Activated CD4-positive, alpha-beta T cell treated with anti-CD3 and anti-CD28 coated beads for 4 hours (primary cell): ENCODE measurements around the gene KCNT2.
"Not testable (repeated sequence)": the region's sequence is repeated elsewhere in the genome, so short reads cannot be mapped to it uniquely, and the experiment has no call there.

ENCODE experiments used
- DNase-seq, 2 donors: peaks; one replicate each; pipeline ENCODE4 v3.0.0-alpha.2; 2020

Gene KCNT2

DNA sequence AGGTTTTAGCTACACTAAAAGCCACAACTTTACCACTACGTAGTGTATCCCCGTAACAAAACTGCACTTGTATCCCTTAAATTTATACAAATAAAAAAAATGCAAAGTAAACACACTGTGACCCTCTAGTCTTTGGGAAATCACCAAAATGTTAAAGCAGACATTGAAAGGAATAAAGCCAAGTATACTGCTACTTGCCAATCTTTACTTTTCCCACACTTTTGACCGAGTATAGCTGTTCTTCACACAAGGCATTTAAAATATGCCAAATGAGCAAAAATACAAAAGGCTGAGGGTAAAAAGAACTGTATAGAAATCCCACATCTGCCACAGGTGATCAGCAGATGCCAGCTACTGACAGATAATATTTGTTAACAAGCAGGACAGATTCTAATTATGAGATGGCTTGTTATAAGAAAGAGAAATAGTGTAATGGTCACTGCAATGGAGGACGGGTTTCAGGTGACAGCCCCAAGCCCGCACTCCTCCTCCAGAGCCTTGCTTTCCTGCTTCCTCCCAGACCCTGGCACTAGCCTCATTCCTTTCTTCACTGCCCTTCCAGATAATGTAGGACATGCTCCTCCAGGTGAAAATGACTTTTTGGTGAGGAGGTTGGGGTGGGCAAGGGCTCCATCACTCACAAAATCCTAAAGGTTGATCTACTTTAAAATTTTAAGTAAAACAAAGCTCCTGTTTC lies 18.1 kb downstream of the KCNT2 start:
- no peak for DNase-seq

DNA sequence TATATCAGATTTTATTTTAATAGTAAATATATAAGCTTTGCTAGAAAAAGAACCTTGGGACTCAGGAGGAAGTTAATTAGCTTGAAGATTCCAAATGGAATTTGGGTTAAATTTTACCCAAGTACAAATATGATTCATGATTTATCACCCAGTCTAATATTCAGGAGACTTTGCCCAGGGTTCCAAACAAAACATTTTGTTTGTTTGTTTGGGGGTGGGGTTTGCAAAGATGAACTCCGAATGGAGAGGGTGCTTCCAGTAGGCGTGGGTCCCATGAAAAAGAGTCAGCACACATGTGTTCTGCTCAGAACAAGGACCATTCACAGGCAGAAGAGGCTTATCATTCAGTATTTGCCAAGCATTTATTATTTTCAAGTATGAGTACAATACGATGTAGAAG lies 23.5 kb downstream of the KCNT2 start:
- DNase-seq = no peak

DNA sequence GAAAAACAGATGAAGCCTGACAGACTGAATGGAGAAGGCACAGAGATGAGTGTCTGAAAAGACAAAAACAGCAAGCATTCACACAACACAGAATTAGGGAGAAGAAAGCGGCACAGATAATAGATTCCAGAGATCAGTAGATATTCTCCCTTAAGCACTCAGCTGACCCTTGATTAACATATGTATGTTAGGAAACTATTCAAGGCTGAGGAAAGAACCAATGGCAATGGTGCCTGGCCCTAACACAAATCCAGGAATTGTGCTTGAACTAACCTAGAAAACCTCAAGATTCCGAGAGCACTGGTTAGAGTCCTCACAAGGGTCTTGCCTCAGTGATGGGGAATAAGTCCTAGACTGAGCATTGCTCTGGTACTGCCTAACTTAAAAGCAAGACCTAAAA lies 30.9 kb downstream of the KCNT2 start:
- DNase-seq = no peak

DNA sequence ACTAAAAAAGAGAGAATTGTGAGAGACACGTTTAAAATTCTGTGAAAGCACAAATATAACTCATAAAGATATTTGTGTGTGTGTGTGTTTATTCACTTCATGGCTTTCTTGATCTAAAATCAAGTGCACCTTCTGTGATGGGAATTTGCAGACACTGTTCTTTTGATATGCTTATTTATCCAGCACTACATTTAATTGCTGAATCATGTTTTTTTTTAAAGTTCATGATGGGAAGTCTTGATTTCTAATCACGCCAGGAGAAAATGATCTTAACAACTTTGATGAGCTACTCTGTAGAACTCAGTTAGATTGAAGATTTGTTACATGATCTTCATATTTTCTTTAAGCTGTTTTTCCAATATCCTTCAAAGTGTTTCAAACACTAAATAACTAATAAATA lies 35.0 kb downstream of the KCNT2 start:
- no peak for DNase-seq

DNA sequence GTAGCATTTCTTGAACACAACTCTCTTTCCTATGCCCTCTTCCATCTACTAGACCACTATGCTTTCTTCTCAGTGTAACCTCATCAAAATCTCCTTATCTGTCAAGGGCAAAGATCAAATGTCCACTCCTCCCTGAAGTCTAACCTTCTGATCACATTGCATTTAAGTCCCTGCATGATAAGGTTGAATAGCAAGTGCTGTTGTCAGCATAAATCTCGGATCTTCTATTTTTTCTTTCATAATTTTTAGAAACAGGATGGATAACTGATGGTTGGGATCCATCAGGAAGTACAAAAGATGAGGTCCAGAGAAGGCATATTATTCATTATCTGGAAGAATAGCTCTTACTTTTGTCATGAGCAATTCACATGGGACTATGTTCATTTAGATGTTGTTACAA lies 41.0 kb downstream of the KCNT2 start:
- no peak for DNase-seq

DNA sequence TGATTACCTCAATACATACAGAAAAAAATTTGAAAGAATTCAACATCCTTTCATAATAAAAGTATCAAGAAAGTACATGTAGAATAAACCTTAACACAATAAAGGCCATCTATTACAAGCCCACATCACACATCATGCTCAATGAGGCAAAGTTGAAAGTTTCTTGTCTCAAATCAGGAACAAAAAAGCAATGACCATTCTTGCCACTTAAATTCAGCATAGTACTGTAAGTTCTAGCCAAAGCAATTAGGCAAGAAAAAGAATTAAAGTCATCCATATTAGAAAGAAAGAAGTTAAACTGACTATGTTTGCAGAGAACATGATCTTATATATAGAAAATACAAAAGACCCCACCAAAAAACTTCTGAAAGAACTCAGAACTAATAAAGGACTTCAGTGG lies 44.5 kb downstream of the KCNT2 start:
- DNase-seq = no peak

DNA sequence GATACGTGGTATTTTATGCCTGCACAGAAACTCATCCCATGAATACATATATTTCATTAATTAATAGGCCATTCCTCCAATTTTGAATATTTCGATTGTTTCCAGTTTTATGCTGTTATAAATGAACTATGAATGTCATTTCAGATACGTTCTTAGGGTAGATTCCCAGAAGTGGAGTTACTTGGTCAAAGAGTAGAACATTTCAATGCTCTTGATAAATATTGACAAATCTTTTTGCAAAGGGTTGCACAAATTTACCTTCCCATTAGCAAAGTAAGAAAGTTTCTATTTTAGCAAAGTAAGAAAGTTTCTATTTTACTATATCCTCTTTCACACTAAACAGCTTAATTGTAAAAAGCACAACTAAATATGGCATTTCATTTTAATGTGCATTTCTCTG lies 48.9 kb downstream of the KCNT2 start:
- no peak for DNase-seq

DNA sequence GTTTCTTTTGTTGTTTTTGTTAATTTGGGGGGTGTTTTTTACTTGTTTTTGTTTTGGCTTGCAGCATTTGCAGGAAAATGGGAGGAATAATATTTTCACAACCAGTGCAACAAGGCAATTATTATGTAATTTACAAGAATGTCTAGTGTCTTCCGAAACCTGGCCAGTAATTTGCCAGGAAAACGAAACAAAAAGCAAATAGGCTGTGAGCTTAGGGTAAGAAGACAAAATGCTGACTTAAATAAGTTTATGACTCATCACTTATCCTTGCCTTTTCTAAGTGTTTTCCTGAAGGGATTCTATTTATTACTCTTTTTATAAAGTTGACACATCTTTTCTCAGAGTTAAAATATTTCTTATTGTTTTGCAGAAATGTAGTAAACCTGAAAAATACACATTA lies 49.8 kb downstream of the KCNT2 start:
- DNase-seq = no peak

DNA sequence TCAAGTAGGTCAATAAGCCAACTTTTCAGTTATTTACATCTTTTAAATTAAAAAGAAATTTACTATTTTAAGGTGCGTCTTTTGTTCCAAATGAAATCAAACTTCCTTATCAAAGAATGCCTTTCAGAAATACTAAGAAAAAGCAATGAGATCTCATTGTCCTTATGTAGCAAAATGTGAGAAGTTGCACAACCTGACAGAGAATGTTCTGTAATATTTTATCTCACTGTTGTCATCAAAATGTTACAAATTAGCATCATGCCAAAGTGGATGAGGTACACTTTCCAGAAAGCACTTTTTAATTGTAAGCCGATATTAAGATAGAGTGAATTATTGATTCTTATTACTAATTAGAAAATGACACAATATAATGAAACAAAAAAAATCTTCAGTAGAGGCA lies 50.4 kb downstream of the KCNT2 start:
- DNase-seq = no peak

DNA sequence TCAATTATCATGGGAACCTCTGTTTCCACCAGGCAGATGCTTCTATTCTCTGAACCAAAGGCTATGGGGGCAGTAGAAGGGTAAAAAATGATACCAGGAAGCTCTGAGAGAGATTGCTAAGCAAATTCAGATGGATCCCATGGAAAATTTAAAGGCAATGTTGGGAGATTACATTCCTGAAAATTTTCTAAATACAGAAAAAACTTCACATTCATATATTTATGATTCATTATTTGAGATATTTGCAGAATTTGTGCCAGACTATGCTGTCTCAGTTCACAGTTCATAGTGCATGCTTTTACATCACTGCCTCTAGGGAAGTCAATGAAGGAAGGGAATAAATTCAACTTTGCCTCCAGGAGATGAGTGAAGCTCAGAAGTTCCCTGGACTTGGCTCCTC lies 57.5 kb downstream of the KCNT2 start:
- no peak for DNase-seq

DNA sequence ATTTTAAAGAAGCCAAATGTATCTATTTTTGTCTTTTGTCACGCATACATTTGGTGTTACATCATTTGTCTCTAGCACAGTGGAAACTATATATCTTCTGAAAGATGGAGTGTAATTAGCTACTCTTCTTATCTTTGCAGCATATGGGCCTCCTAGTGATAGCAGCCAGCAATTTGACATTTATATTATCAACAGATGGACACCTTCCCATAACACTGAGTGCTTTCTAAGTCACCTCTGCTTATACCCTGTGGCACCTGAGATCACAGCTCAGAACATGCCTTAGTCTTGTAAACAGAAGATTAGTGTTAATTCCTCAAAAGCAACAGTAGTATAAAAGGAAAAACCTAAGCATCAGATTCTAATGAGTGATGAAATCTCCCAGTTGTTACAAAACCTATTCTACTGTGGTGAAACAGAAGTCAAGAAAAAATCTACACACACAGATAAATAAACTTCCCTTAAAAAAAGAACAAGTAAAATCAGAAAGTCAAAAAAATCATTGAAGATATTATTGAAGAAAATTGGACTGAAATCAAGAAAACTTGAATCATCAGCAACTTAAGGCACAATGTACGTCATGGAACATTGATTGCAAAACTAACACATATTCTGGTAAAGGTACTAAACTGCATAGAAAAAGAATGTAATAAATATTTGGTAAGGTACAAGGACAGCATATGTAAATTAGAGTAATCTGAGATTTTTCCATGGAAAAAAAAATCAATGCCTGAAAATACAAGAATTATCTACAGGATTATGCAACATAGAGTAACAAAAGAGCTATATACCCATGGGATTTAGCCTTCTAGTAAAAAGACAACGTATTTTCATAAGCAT lies 61.7 kb downstream of the KCNT2 start:
- no peak for DNase-seq

DNA sequence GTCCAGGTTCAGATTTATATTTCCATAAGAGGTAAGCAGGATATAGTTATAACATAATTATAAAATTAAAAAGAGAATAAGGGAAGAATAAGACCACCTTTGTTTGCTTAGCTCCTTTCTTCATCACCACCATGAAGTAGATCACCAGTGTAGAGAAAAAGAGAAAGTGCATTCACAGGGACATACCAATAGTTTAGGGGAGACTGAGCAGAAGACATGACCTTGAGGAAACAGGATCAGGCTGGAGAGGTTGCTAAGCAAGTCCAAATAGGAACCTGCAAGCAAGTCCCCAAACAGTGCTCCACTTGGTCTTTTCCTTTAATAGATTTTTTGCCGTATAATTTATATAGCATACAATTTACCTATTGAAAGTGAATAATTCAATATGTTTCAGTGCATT lies 63.0 kb downstream of the KCNT2 start:
- no peak for DNase-seq

DNA sequence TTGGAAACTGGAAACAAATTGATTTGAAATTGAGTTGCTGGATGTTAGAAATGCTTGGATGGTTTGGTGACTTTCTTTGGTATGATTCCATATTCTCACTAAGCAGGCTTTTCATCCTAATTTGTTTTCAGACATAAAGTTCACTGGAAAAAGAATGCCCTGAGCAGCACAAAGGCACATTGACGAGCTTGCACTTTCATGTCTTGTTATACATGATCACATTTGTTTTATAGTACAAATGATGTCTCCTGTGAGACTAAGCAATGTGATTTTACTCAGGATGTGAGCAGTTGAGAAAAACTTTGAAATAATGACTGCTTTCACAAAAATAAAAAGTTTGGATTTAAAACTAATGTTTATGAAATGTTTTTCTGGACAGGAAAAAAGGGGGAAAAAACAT lies 63.6 kb downstream of the KCNT2 start:
- no peak for DNase-seq

DNA sequence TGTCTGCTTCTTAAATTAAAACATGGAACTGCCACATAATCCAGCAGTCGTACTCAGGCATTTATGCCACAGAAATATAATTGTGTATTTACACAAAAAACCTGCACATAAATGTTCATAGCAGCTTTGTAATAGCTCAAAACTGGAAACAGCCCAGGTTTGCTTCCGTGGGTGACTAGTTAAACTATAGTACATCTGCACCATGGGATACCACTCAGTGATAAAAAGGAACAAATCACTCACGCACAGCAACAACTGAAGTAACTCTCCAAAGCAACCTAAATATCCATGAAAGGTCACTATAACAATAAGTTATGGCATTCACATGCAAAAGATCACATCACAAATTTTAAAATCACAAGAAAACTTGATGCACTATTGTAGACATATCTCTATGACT lies 64.4 kb downstream of the KCNT2 start:
- no peak for DNase-seq

DNA sequence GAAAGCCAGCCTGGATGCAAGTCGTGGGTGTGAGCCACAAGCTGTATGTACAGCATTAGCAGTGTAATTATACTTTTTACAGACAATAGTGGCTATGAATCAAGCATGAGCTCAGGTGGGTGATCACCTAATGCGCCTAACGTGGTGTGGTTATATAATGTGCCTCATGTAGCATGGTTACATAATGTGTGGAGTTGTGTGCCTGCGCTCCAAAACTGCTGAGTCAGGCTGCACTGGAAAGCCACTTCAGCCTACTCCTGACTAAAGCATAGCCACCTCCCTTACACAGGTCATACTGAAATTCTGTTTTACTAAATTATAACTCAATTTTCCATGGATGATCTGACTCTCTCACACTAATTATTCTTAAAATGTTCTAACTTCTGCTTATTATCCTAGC lies 69.8 kb downstream of the KCNT2 start:
- DNase-seq = no peak

DNA sequence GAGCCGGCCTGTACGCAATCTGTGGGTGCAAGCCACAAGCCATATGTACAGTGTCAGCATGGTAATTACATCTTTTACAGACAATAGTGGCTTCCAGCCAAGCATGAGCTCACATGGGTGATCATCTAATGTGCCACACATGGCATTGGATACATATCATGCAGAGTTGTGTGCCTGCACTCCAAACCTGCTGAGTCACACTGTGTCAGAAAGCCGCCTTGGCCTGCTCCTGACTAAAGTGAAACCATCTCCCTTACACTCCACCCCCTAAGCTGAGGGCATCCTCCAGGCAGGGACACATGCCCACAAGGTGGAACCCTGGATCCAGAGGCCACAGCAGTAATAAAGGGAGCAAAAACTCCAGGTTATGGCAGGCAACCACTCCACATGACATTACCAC lies 72.5 kb downstream of the KCNT2 start:
- DNase-seq = no peak

DNA sequence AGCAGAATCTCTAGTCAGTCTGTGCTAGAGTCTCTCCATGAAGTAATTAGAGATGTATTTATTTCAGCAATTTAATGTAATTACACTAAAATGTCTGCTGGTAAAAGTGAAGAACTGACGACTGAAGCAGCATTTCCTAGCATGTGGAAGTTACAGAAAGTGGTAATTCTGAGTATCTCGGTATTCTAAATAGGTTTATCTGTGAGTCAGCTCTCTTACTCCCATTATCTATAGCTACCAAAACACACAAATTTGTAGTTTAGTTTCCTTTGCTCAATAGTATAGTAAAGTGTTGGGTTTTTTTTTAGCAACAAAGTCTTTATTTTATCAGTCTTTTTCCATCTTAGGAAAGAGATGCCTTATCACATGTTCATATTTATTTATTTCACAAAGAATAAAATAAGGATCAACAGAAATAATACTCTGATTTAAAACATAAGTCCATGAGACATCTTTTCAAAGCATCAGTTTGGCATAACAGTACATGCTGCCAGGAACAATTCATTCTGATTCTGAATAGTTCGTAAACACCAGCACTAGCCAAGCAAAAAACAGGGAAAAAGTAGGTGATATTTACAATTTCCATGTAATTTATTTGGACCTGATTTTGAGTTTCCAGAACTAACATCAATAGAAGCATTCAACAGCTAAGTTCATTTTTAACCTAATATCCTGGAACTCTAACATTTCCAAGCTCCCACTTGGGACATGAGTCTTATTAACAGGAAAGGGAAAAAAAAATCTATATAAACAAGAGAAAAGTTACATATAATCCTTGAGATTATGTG lies 76.3 kb downstream of the KCNT2 start:
- DNase-seq = no peak

DNA sequence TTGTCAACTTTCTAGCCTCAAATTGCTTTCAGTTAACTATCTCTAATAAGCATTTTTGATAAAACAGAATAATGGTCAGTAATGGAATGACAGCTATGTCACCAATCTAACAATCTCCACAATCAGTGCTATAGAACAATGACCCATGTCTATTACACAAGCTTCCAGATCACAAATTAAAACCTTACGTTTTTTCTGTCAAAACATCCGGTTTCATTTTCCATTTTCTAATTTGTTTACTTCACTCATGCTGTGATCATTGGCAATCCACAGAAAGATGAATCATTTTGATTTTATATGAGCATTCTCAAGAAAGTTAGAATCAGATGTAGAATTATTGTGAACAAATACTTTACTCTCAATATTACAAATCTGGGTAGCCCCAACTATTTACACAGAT lies 80.3 kb downstream of the KCNT2 start:
- no peak for DNase-seq

DNA sequence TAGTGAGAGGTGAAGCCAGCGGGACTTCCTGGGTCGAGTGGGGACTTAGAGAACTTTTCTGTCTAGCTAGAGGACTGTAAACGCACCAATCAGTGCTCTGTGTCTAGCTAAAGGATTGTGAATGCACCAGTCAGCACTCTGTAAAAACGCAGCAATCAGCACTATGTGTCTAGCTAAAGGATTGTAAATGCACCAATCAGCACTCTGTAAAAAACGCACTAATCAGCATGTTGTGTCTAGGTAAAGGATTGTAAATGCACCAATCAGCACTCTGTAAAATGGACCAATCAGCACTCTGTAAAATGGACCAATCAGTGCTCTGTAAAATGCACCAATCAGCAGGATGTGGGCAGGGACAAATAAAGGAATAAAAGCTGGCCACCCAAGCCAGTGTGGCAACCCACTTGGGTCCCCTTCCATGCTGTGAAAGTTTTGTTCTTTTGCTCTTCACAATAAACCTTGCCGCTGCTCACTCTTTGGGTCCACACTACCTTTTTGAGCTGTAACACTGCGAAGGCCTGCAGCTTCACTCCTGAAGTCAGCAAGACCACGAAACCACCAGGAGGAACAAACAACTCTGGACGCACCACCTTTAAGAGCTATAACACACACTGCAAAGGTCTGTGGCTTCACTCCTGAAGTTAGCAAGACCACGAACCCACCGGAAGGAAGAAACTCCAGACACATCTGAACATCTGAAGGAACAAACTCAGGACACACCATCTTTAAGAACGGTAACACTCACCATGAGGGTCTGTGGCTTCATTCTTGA lies 85.5 kb downstream of the KCNT2 start:
- not testable (repeated sequence) for DNase-seq

DNA sequence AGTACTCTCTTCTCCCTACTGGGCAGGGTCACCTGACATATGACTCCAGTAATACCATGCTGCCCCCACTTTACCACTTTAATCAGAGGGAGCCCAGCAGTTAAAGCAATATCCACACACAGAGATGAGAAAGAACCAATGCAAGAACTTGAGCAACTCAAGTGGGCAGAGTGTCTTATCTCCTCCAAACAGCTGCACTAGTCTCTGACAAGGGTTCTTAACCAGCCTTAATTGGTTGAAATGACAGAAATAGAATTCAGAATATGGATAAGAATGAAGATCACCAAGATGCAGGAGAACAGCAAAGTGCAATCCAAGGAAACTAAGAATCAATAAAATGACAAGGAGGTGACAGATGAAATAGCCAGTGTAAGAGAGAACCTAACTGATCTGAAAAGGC lies 91.0 kb downstream of the KCNT2 start:
- no peak for DNase-seq

DNA sequence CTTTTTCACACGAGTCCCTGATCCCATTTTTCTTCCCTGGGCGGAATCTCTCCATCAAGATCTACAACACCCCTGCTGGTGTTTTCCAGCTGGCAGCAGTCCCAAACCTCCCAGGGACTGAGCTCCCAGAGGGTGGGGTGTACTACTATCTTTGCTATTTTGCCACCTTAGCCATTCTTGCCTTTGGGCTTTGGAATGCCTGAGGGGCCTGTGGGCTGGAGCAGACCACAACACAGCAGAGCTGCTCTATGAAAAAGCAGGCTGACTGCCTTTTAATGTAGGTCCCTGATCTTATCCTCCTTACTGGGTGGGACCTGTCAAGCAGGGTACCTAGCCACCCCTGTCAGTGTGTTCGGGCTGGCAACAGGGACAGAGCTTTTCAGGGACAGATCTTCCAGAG lies 91.9 kb downstream of the KCNT2 start:
- no peak for DNase-seq

DNA sequence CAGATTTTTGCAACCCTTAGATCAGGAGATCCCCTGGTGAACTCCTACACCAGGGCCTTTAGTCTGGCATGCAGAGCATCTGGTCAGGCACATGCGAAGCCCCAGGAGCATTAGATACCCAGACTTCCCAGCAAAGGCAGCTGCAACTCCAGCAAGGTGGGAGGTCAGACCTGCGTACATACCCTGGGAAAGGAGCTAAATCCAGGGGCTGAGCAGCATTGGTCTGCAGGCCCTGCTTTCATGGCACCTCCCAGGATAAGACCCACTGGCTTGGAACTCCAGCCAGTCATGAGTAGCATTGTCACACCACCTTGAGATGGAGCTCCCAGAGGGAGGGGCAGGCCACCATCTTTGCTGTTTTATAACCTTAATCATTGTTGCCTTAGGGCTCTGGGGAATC lies 92.3 kb downstream of the KCNT2 start:
- DNase-seq = no peak

DNA sequence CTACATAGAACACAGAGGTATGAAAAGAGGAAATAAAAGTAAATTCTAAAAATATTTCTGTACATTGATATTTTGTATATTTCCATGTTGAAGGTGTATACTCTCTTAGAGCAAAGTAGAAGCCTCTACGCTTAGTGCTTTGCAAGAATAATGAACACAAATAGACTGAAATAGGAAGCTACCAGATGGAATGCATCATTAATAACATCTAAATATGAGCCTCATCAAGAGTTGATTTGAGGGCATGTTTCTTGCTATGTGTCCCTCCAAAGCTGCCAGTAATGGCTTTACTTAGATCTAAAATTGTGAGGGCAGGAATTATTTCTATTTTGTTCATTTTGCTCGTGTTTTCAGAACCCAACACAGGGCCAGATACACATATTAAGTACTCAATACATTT lies 94.4 kb downstream of the KCNT2 start:
- DNase-seq = no peak
